Measurements from ENCODE around the gene IP6K1. TPM values are rescaled to one million over a fixed set of nuclear protein-coding genes. Genes with fewer than 3 reads are reported as not detected.

IP6K1 gene
- total RNA-seq, 4 donors from 2014 or later = 30.5 to 41.3 (median 35.8) TPM

DNA sequence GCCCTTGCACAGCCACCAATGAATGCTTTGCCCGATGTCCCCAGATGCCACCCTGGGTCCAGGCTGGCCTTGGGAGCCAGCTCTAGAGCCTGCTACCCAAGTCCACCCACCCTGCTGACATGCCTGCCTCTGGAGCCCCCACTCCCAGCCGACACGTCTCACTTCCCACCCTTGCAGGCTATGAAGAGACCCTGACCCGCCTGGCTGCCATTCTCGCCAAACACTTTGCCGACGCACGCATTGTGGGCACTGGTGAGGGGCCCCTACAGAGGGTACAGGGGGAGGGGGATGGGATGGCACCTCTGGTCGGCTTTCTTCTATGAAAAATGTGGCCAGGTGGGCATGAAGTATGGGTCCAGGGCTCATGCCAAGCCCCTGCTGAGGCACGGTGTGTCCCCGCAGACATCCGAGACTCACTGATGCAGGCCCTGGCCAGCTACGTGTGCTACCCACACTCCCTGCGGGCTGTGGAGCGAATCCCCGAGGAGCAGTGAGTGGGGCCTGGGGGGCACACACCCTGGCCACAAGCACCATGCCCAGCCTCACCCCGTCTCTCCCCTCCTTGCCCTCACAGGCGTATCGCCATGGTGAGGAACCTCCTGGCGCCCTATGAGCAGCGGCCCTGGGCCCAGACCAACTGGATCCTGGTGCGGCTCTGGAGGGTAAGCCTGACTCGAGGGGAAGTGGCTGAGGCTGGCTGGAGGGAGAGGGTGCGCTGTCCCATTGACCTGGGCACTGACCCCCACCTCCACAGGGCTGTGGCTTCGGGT, 72.8 kb downstream of the IP6K1 start:
- ATAC-seq (ENCODE audit: low FRiP score) = no peak
- DNase-seq (ENCODE audit: low spot score) = no peak
- TF ChIP-seq, protein P1, sequence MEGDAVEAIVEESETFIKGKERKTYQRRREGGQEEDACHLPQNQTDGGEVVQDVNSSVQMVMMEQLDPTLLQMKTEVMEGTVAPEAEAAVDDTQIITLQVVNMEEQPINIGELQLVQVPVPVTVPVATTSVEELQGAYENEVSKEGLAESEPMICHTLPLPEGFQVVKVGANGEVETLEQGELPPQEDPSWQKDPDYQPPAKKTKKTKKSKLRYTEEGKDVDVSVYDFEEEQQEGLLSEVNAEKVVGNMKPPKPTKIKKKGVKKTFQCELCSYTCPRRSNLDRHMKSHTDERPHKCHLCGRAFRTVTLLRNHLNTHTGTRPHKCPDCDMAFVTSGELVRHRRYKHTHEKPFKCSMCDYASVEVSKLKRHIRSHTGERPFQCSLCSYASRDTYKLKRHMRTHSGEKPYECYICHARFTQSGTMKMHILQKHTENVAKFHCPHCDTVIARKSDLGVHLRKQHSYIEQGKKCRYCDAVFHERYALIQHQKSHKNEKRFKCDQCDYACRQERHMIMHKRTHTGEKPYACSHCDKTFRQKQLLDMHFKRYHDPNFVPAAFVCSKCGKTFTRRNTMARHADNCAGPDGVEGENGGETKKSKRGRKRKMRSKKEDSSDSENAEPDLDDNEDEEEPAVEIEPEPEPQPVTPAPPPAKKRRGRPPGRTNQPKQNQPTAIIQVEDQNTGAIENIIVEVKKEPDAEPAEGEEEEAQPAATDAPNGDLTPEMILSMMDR (IDR thresholded peaks at IDR 0.05) = no peak

DNA sequence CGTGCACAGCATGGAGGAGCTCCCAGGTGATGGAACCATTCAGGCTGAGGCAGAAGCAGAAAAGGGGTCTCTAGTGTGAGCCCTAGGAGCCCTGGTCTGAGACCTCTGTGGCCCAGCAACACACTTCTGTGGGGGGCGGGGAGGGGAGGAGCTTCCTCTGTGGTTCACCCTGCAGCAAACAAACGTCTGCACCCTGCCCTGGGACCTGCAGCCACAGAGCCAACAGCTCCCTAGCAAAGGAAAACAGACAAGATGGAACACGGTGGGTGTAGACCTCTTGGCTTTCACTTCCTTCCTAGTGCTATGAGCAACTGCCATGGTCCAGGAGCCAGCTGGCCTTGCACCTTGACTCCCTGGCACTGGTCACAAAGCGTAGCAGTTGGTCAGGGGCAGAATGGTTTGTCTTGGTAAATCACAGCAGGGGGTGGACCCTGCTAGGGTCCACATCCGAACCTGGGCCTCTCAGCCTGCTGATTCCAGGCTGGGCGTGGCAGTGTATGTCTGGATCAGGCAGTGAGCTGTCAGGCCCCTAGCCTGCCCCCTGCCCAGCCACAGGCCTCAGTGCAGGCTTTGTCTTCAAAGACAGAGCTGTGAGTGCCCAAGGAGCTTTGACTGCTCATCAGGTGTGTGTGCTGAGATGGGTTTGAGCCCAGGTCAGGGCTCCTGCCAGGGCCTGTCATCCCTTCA, 73.6 kb downstream of the IP6K1 start:
- TF ChIP-seq, protein P1 (IDR thresholded peaks at IDR 0.05) = no peak
- DNase-seq (ENCODE audit: low spot score) (no peak), ATAC-seq (ENCODE audit: low FRiP score) (no peak)

DNA sequence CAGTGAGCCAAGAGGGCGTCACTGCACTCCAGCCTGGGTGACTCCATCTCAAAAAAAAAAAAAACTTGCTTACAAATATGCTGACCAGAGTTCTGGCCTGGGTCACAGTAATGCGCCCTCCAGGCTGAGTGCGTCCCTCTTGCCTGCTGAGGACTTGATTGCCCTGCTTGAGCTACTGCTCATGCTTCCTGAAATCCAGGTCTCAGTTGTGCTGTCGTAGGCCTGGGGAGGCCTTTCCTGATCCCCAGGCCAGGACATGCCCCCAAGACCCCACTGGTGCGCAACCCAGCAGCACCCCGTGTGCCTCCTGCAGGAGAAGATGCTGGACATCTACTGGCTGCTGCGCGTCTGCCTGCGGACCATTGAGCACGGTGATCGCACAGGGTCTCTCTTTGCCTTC, 74.2 kb downstream of the IP6K1 start:
- ATAC-seq (ENCODE audit: low FRiP score) (no peak), DNase-seq (ENCODE audit: low spot score) (no peak)

DNA sequence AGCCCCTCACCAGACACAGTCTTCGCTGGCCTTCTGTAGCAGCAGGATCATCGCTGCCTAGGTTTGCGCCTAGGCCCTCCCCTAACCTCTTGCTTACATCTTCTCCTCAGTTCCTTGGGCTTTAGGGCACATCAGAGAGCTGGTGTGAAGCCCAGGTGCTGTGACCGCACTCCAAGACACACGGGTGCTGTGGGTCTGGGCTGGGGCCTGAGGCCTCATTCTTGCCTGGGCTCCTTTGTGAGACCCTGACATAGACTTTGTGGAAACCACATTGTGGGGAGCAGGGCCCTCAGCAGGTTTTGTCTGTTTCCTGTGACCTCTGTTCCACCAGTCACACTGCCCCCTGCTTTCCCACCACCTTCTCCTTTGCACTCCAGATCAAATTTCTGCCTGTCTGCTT, 74.9 kb downstream of the IP6K1 start:
- TF ChIP-seq, protein P1 (IDR thresholded peaks at IDR 0.05) = no peak
- DNase-seq (ENCODE audit: low spot score) (no peak), ATAC-seq (ENCODE audit: low FRiP score) (no peak)

More for the DNA sequence above, 74.2 kb downstream of the IP6K1 start:
- TF ChIP-seq, protein P1 (IDR thresholded peaks at IDR 0.05) = no peak

DNA sequence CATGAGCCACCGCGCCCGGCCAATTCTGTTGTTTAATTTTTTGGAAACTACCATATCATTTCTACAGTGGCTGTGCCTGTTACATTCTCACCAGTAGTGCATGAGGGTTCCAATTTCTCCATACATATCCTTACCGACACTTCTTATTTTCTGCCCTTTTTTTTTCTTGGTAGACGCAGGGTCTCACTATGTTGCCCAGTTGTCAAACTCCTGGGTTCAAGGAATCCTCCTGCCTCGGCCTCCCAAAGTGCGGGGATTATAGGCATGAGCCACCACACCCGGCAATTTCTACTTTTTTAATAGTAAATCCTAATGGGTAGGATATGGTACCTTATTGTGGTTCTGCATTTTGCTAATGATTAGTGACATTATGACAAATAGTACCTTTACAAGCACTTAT, 76.5 kb downstream of the IP6K1 start:
- ATAC-seq (ENCODE audit: low FRiP score) (no peak), DNase-seq (ENCODE audit: low spot score) (no peak)
- TF ChIP-seq, protein P1 (IDR thresholded peaks at IDR 0.05) = no peak

DNA sequence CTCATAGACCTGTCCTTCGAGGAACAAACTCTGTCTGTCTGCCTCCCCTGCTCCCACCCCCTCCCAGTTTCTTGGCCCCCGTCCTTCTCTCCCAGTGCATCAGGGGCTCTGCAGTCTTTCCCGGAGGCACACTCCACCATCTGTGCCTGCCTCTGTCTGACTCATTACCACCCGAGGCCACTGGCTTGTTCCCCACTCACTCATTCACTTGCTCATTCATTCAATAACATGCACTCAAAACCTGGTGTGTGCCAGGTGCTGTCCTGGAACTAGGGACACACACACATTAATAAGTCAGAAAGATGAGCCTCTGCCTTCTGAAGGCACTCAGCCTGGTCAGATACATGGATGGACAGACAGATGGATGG, 79.2 kb downstream of the IP6K1 start:
- no peak for ATAC-seq (ENCODE audit: low FRiP score)
- no peak for DNase-seq (ENCODE audit: low spot score)
- TF ChIP-seq, protein P1 (IDR thresholded peaks at IDR 0.05) = no peak

Data from omental fat pad (tissue), 4 donors.